HCT116 (cell line): ENCODE measurements around the gene CENPK. TPM values are rescaled to one million over a fixed set of nuclear protein-coding genes. Genes with fewer than 3 reads are reported as not detected.

Source experiments
- ATAC-seq: fragments of 200-7000 bp; cut with Tn5 transposase; 2 replicates; pipeline ENCODE4 v1.9.1; 2020; ENCODE audit warnings: mild to moderate bottlenecking, moderate library complexity
- BruUV-seq: library from RNA; stranded (reverse); fragments of 400-500 nt; replicated peaks from 2 replicates; lab custom pipeline; 2021; lab: Mats Ljungman, UMichigan
- CTCF ChIA-PET: fragments of 300-600 bp; sonication (Branson Sonifier 250); formaldehyde crosslinking; loops from one replicate; lab custom pipeline; 2021; ENCODE audit warnings: antibody characterized with exemption; lab: Charles Lee
- POLR2A ChIA-PET: fragments of 300-600, 350-600 bp; sonication (Branson Sonifier 250); formaldehyde crosslinking; loops from one replicate; lab custom pipeline; 2021; ENCODE audit warnings: antibody characterized with exemption; lab: Charles Lee
- RAD21 ChIA-PET, 2 experiments: fragments of 300-600 bp; sonication (Branson Sonifier 250); formaldehyde crosslinking; loops; one replicate each; lab custom pipeline; 2023; ENCODE audit warnings: low total read pairs in 2 of 2; ENCODE audit not compliant: uncharacterized antibody in 2 of 2, unreplicated experiment in 2 of 2, low non-redundant PET in 1 of 2; lab: Charles Lee
- DNase-seq: peaks from one replicate; pipeline ENCODE4 v3.0.0-alpha.2; 2010; ENCODE audit warnings: low read depth, low spot score
- H2AFZ ChIP-seq: fragments of 200-600 bp; shearing (Covaris generic), sonication (generic); 2 replicates; pipeline ENCODE4 v1.6.1; 2017; ENCODE audit warnings: low read depth, mixed run types, mixed read lengths, antibody characterized with exemption, low read length; ENCODE audit not compliant: poor library complexity, severe bottlenecking
- H3K27ac ChIP-seq: 2 replicates; pipeline ENCODE4 v1.5.1; 2012; ENCODE audit warnings: low read depth, low read length
- H3K27me3 ChIP-seq: fragments of 200-600 bp; sonication (generic); 2 replicates; pipeline ENCODE4 v1.6.1; 2016; ENCODE audit warnings: mixed run types, low read length, mixed read lengths; ENCODE audit not compliant: insufficient read depth
- H3K36me3 ChIP-seq, 2 experiments: fragments of 200-500 bp in 1 of 2; fragments of 200-600 bp in 1 of 2; sonication (Bioruptor generic) in 1 of 2; sonication (generic) in 1 of 2; 2 replicates each; pipeline versions ENCODE4 v1.5.1 to v1.6.1; 2014 to 2016; ENCODE audit warnings: low read length in 2 of 2, inconsistent platforms in 1 of 2, mixed read lengths in 1 of 2, mixed run types in 1 of 2; ENCODE audit not compliant: insufficient read depth in 2 of 2, control insufficient read depth in 1 of 2
- H3K4me1 ChIP-seq, 2 experiments: fragments of 200-600 bp in 1 of 2; sonication (generic) in 1 of 2; 2 replicates each; pipeline versions ENCODE4 v1.5.1 to v1.6.1; 2012 to 2017; ENCODE audit warnings: low read length in 2 of 2, inconsistent platforms in 1 of 2, mild to moderate bottlenecking in 1 of 2, mixed read lengths in 1 of 2, mixed run types in 1 of 2, moderate library complexity in 1 of 2; ENCODE audit not compliant: insufficient read depth in 2 of 2, control insufficient read depth in 1 of 2
- H3K4me2 ChIP-seq: fragments of 200-600 bp; sonication (generic); 2 replicates; pipeline ENCODE4 v1.6.1; 2017; ENCODE audit warnings: mixed run types, low read length, mixed read lengths
- H3K4me3 ChIP-seq, 2 experiments: fragments of 200-600 bp in 1 of 2; sonication (generic) in 1 of 2; replicated peaks in 1 of 2; 2 replicates each; pipeline ENCODE4 v1.5.1; 2011 to 2016; ENCODE audit warnings: low read length in 2 of 2, control low read depth in 1 of 2, low read depth in 1 of 2, mild to moderate bottlenecking in 1 of 2, mixed read lengths in 1 of 2, mixed run types in 1 of 2
- H3K79me2 ChIP-seq: fragments of 200-600 bp; sonication (generic); 2 replicates; pipeline ENCODE4 v1.6.1; 2017; ENCODE audit warnings: mild to moderate bottlenecking, mixed run types, low read length, moderate library complexity, mixed read lengths; ENCODE audit not compliant: insufficient read depth
- H3K9ac ChIP-seq: fragments of 200-600 bp; sonication (generic); 2 replicates; pipeline ENCODE4 v1.6.1; 2016; ENCODE audit warnings: low read length, mixed read lengths
- H3K9me2 ChIP-seq: fragments of 200-600 bp; sonication (generic), shearing (Covaris generic); 2 replicates; pipeline ENCODE4 v1.6.1; 2017; ENCODE audit warnings: mixed run types, mild to moderate bottlenecking, moderate library complexity; ENCODE audit not compliant: insufficient read depth
- H3K9me3 ChIP-seq, 2 experiments: fragments of 200-500 bp in 1 of 2; fragments of 200-600 bp in 1 of 2; sonication (Bioruptor generic) in 1 of 2; sonication (generic) in 1 of 2; 2 replicates each; pipeline ENCODE4 v1.6.1; 2014 to 2017; ENCODE audit warnings: low read length in 2 of 2, mixed read lengths in 2 of 2, inconsistent platforms in 1 of 2, low read depth in 1 of 2, mild to moderate bottlenecking in 1 of 2, mixed run types in 1 of 2, moderate library complexity in 1 of 2; ENCODE audit not compliant: control insufficient read depth in 1 of 2, insufficient read depth in 1 of 2
- H4K20me1 ChIP-seq: fragments of 200-600 bp; sonication (generic), shearing (Covaris generic); 2 replicates; pipeline ENCODE4 v1.6.1; 2017; ENCODE audit warnings: mixed run types, mild to moderate bottlenecking, moderate library complexity; ENCODE audit not compliant: insufficient read depth
- FOSL1 ChIP-seq: IDR thresholded peaks from 2 replicates; pipeline ENCODE4 v1.6.1; 2012; ENCODE audit warnings: low read depth
- POLR2AphosphoS5 ChIP-seq: IDR thresholded peaks from 2 replicates; pipeline ENCODE4 v1.6.1; 2011; ENCODE audit warnings: mild to moderate bottlenecking, low read depth, low read length, moderate library complexity
- RAD21 ChIP-seq: IDR thresholded peaks from 2 replicates; pipeline ENCODE4 v1.6.1; 2012; ENCODE audit warnings: low read depth, mild to moderate bottlenecking
- SIN3A ChIP-seq: IDR thresholded peaks from 2 replicates; pipeline ENCODE4 v1.6.1; 2012; ENCODE audit warnings: low read depth
- YY1 ChIP-seq: IDR thresholded peaks from 2 replicates; pipeline ENCODE4 v1.6.1; 2011; ENCODE audit warnings: low read length, low read depth, moderate library complexity, mild to moderate bottlenecking; ENCODE audit not compliant: insufficient replicate concordance; ENCODE audit errors: extremely low read depth
- ZFX ChIP-seq: fragments of 450-650 bp; IDR thresholded peaks from 2 replicates; pipeline ENCODE4 v1.6.1; 2017
- intact Hi-C: fragments of 100-400 bp; cut with micrococcal nuclease; formaldehyde crosslinking; loops from 2 replicates; pipeline ENCODE4 v1.10.0; 2022
- total RNA-seq: library from RNA; stranded (reverse); gene quantifications from one replicate; pipeline ENCODE4 v1.2.1, GENCODE V29; 2021; ENCODE audit not compliant: unreplicated experiment

The CENPK gene
- total RNA-seq, 1 experiment from 2014 or later: 21.4 TPM

GRCh38 chr5:65556718-65557117 is 6.2 kb downstream of the CENPK start:
- Histone ChIP-seq H3K4me3 (no peak overlapping the region), H3K27ac (no peak overlapping the region), H3K9me2 (no peaks in the 10 kb centered on the region), H3K9ac (no peak overlapping the region), H3K36me3 (peaks cover 12 to 17% of the 10 kb centered on the region in 2 experiments), H3K79me2 (peaks cover 64% of the 10 kb centered on the region), H4K20me1 (no peaks in the 10 kb centered on the region; the same call in 1 of the 2 replicates), H3K4me2 (no peak overlapping the region), H3K4me1 (peaks cover under 1% of the 10 kb centered on the region in 2 experiments; a peak in 2 of 4 replicates), H3K9me3 (no peaks in the 10 kb centered on the region)
- ChIA-PET POLR2A (no interaction called here), RAD21 (no interaction called here)
- intact Hi-C loops: no loop called here
- DNase-seq (no peak), ATAC-seq (no peak)
- no TSS peak for BruUV-seq
- TF ChIP-seq RAD21: no peak
- no peak for TF ChIP-seq FOSL1
- no peak for TF ChIP-seq YY1
- no peak for TF ChIP-seq POLR2AphosphoS5
- TF ChIP-seq, all 23 proteins: peak for 0
- CTCF ChIA-PET: no interaction called here
- Histone ChIP-seq H3K27me3 (no peaks in the 10 kb centered on the region), H2AFZ (no peak overlapping the region)

DNA sequence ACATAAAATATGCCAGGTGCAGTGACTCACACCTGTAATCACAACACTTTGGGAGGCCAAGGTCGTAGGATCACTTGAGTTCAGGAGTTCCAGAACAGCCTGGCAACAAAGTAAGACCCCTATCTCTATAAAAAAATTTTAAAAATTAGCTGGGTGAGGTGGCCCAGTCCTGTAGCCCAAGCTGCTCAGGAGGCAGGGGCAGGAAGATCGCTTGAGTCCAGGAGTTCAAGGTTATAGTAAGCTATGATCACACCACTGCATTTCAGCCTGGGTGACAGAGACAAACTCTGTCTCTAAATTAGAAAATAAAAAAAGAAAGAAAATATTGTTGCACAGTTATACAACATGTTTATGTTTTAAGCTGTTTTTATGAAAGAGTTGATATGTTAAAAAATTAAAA is 6.8 kb downstream of the CENPK start:
- intact Hi-C loops: no loop called here
- TF ChIP-seq SIN3A (no peak), ZFX (no peak)
- Histone ChIP-seq H3K36me3 (peaks cover 13 to 17% of the 10 kb centered on the region in 2 experiments), H3K27ac (no peak overlapping the region), H3K9ac (no peak overlapping the region), H2AFZ (no peak overlapping the region), H3K27me3 (no peaks in the 10 kb centered on the region), H3K79me2 (peaks cover 59% of the 10 kb centered on the region), H4K20me1 (no peaks in the 10 kb centered on the region; the same call in 1 of the 2 replicates), H3K4me2 (no peak overlapping the region), H3K4me1 (no peaks in the 10 kb centered on the region), H3K9me3 (no peaks in the 10 kb centered on the region), H3K4me3 (no peak overlapping the region), H3K9me2 (no peaks in the 10 kb centered on the region)
- ATAC-seq: no peak
- ChIA-PET CTCF (no interaction called here), RAD21 (interaction anchor here in 1 of 2 experiments (0.5 kb wide), 1 partner anchor 17 kb away, joined by 4 read pairs; no protein-coding TSS in a partner anchor), POLR2A (no interaction called here)
- no TSS peak for BruUV-seq
- no peak for DNase-seq
